GM12801 (cell line): ENCODE measurements around the gene NCAN.

Experiments used
- CTCF ChIP-seq: IDR thresholded peaks from one replicate; pipeline ENCODE4 v1.5.1; 2011; ENCODE audit warnings: control low read depth; ENCODE audit not compliant: insufficient read length; ENCODE audit errors: extremely low read depth

The NCAN gene

GRCh38 chr19:19296953-19297689 lies 85.4 kb downstream of the NCAN start:
- TF ChIP-seq CTCF: no peak

- no peak for TF ChIP-seq CTCF
Observed at GRCh38 chr19:19297759-19298158, 86.0 kb downstream of the NCAN start.

- TF ChIP-seq CTCF: no peak
Observed at GRCh38 chr19:19300613-19301012, 88.9 kb downstream of the NCAN start.
